Measurements from ENCODE around the gene FFAR3. TPM values are rescaled to one million over a fixed set of nuclear protein-coding genes. Genes with fewer than 3 reads are reported as not detected.

The FFAR3 gene
- total and polyA plus RNA-seq, 9 of the 15 experiments (the other 6 are each of a cell fraction or from before 2014, with no cell fraction given), result not detected

DNA sequence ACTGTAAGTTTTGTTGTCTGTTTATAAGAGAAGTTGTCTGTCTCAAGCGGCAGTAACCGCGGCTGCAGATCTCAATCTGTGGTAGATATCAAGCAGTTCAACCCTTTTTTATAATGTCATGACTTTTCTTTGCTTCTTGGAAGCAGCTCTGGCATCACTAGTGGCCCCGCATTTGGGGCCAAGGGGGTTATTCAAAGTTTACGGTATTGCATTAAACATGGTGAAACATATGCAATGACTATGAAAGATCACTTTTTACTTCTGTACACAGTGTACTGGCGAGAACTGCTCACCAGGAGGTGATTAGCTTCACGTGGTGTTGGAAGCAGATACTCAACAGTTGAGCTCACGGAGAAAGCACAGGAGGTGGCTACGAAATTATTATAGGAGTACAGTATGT lies 4.6 kb upstream of the FFAR3 start (continued):
- TF ChIP-seq, protein P1, sequence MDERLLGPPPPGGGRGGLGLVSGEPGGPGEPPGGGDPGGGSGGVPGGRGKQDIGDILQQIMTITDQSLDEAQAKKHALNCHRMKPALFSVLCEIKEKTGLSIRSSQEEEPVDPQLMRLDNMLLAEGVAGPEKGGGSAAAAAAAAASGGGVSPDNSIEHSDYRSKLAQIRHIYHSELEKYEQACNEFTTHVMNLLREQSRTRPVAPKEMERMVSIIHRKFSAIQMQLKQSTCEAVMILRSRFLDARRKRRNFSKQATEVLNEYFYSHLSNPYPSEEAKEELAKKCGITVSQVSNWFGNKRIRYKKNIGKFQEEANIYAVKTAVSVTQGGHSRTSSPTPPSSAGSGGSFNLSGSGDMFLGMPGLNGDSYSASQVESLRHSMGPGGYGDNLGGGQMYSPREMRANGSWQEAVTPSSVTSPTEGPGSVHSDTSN (CRISPR knock-in tag; IDR thresholded peaks at IDR 0.05; ENCODE audit: low read depth), result no peak
- TF ChIP-seq, protein P1 (tag; conservative IDR thresholded peaks at IDR 0.05; ENCODE audit: low read depth), result 0 out of 2 replicates have a peak, but pooled peaks have one; percentile 37
- no peak for TF ChIP-seq ZNF707 (CRISPR knock-in tag; conservative IDR thresholded peaks at IDR 0.05)
- TF ChIP-seq ZKSCAN8 (CRISPR knock-in tag; IDR thresholded peaks at IDR 0.05), result no peak
- TF ChIP-seq ZNF76 (CRISPR knock-in tag; IDR thresholded peaks at IDR 0.05; ENCODE audit: borderline replicate concordance), result no peak

DNA sequence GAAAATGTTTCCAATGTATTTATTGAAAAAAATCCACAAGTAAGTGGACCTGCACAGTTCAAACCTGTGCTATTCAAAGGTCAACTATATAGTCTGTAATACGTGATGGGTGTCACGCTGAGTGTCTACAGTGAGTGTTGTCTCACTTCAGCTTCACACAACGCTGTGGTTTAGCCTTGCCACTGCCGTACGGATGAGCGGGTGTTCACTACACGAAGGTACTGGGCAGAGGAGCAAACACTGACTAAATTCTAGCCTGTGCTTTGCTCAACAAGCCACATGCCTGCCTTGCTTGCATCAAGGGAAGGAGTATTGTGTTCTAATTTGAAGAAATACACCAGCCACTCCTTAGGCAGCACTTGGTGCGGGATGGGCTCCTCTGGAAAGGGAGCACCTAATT lies 3.4 kb upstream of the FFAR3 start:
- Histone ChIP-seq H3K27me3 (ENCODE audit: control insufficient read depth in 2 of 2, insufficient read depth in 2 of 2, low read length in 2 of 2) (peaks cover 0 to 7% of the 10 kb centered on the region in 2 experiments; a peak in 3 of 5 replicates), H3K4me3 (no peak overlapping the region), H3K9me3 (replicated peaks; ENCODE audit: control insufficient read depth, insufficient read depth, low read depth, low read length) (no peaks in the 10 kb centered on the region), H2AFZ (ENCODE audit: low read depth, low read length) (0 out of 2 replicates have a peak overlapping the region, but pooled peaks have one; percentile 12), H3K4me1 (replicated peaks in 1 of 2; ENCODE audit: control insufficient read depth in 2 of 2, insufficient read depth in 2 of 2, low read length in 2 of 2) (peaks cover 5 to 27% of the 10 kb centered on the region in 2 experiments; a peak in 4 of 5 replicates), H3K27ac (ENCODE audit: extremely low read depth, low read depth, low read length) (no peak overlapping the region), H3K79me2 (ENCODE audit: control insufficient read depth, insufficient read depth, low read length) (no peaks in the 10 kb centered on the region), H3K9ac (ENCODE audit: insufficient read depth in 1 of 2, low read depth in 2 of 2, low read length in 2 of 2) (no peak overlapping the region; a peak in 1 of 4 replicates), H3K36me3 (ENCODE audit: control insufficient read depth, insufficient read depth, low read length) (no peaks in the 10 kb centered on the region), H3K4me2 (ENCODE audit: insufficient read depth, low read length) (no peak overlapping the region), H3K9me1 (ENCODE audit: control insufficient read depth, insufficient read depth, low read length) (no peaks in the 10 kb centered on the region), H4K20me1 (replicated peaks; ENCODE audit: control insufficient read depth, insufficient read depth, low read length) (no peaks in the 10 kb centered on the region)
- WGBS (ENCODE audit: insufficient coverage, low coverage, missing lambda C conversion rate), result 34% methylated on average over 8 of the region's 8 CpGs
- no TSS peak for BruUV-seq (replicated peaks)
- TF ChIP-seq ZNF347 (CRISPR knock-in tag; IDR thresholded peaks at IDR 0.05; ENCODE audit: low read depth) (no peak), CEBPG (CRISPR knock-in tag; IDR thresholded peaks at IDR 0.05) (no peak), CEBPG (tag; conservative IDR thresholded peaks at IDR 0.05 in 1 of 2, IDR thresholded peaks at IDR 0.05 in 1 of 2) (no peak), KLF16 (IDR thresholded peaks at IDR 0.05) (no peak)
- TF ChIP-seq, protein P2, sequence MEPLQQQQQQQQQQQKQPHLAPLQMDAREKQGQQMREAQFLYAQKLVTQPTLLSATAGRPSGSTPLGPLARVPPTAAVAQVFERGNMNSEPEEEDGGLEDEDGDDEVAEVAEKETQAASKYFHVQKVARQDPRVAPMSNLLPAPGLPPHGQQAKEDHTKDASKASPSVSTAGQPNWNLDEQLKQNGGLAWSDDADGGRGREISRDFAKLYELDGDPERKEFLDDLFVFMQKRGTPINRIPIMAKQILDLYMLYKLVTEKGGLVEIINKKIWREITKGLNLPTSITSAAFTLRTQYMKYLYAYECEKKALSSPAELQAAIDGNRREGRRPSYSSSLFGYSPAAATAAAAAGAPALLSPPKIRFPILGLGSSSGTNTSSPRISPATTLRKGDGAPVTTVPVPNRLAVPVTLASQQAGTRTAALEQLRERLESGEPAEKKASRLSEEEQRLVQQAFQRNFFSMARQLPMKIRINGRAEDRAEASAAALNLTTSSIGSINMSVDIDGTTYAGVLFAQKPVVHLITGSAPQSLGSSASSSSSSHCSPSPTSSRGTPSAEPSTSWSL (CRISPR knock-in tag; IDR thresholded peaks at IDR 0.05; ENCODE audit: borderline replicate concordance), result no peak
- TF ChIP-seq, protein P3, sequence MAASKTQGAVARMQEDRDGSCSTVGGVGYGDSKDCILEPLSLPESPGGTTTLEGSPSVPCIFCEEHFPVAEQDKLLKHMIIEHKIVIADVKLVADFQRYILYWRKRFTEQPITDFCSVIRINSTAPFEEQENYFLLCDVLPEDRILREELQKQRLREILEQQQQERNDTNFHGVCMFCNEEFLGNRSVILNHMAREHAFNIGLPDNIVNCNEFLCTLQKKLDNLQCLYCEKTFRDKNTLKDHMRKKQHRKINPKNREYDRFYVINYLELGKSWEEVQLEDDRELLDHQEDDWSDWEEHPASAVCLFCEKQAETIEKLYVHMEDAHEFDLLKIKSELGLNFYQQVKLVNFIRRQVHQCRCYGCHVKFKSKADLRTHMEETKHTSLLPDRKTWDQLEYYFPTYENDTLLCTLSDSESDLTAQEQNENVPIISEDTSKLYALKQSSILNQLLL (CRISPR knock-in tag; IDR thresholded peaks at IDR 0.05; ENCODE audit: borderline replicate concordance), result no peak
- CTCF ChIA-PET (ENCODE audit: low intra/inter-chr PET ratio), result no interaction called here
- peak in 1 of 4 experiments; percentile 2 for DNase-seq (ENCODE audit: extremely low read depth in 1 of 4, low spot score in 3 of 4)
- POLR2A ChIA-PET, result no interaction called here
- intact Hi-C loops (cut with micrococcal nuclease), result no loop called here
- FAIRE-seq, result no peak
- no peak for ATAC-seq
- in situ Hi-C loops (cut with MboI), result no loop called here
